Measurements from ENCODE around the gene ZNF491. TPM values are rescaled to one million over a fixed set of nuclear protein-coding genes. Genes with fewer than 3 reads are reported as not detected.

Gene ZNF491
- total RNA-seq (2014; rRNA removed; shearing (Covaris generic)) (1.2 and 2.0 TPM in 2 replicates), total RNA-seq (2022) (6.2 and 7.9 TPM in 2 replicates), Bru-seq, nascent RNA (percentile 57 among the genes with signal in this experiment), BruChase-seq, experiment 1, labeled RNA remaining after a 6-hour chase (percentile 61 among the genes with signal in this experiment), BruChase-seq, experiment 2, labeled RNA remaining after a 2-hour chase (percentile 57 among the genes with signal in this experiment)
- long read RNA-seq, partial matches to known transcripts, result 0 of 2 reads
- long read RNA-seq, other reads (novel, unspliced or antisense), result 2 of 2 reads

GRCh38 chr19:11798391-11799330, at the start of gene ZNF491:
Gene ZNF491 (plus strand): TSS chr19:11798523. CDS start chr19:11805954, 7,431 bp downstream.
- Histone ChIP-seq H3K4me3 (ENCODE audit: low read depth, low read length, poor library complexity, severe bottlenecking) (peak within 1 kb of the TSS; percentile 75), H3K27ac (ENCODE audit: low read depth, low read length, poor library complexity, severe bottlenecking) (peak within 1 kb of the TSS; percentile 34), H3K36me3 (ENCODE audit: insufficient read depth, low read length) (no peaks in the 10 kb centered on the region), H3K4me2 (ENCODE audit: low read length) (peak within 1 kb of the TSS; percentile 94), H3K4me1 (ENCODE audit: insufficient read depth, low read length, poor library complexity, severe bottlenecking) (peaks cover 32% of the 10 kb centered on the region), H3K9me3 (ENCODE audit: low read length) (no peaks in the 10 kb centered on the region), H3K9me2 (ENCODE audit: insufficient read depth, low read length) (no peaks in the 10 kb centered on the region), H2AFZ (ENCODE audit: low read length) (peak within 1 kb of the TSS; percentile 73), H4K20me1 (ENCODE audit: insufficient read depth, low read length) (no peaks in the 10 kb centered on the region), H3K79me2 (ENCODE audit: insufficient read depth, low read depth, low read length) (no peaks in the 10 kb centered on the region)
- intact Hi-C loops (cut with micrococcal nuclease; ENCODE audit: unreplicated experiment), result loop anchor here (1.0 to 5.0 kb wide), 3 partner anchors 16 to 259 kb away; partner anchors contain the start of gene ZNF440
- ChIA-PET POLR2A (interaction anchor here (0.5 to 1.3 kb wide), 6 partner anchors 32 to 363 kb away, joined by 3 to 5 read pairs (median 3); no protein-coding TSS in a partner anchor), CTCF (ENCODE audit: unreplicated experiment) (interaction anchor here (0.9 to 1.4 kb wide), 3 partner anchors 28 to 342 kb away, joined by 3 to 8 read pairs (median 3); partner anchors contain the start of genes ZNF20 and ZNF441)
- no TSS peak for BruUV-seq (replicated peaks)
- TF ChIP-seq, protein P1, sequence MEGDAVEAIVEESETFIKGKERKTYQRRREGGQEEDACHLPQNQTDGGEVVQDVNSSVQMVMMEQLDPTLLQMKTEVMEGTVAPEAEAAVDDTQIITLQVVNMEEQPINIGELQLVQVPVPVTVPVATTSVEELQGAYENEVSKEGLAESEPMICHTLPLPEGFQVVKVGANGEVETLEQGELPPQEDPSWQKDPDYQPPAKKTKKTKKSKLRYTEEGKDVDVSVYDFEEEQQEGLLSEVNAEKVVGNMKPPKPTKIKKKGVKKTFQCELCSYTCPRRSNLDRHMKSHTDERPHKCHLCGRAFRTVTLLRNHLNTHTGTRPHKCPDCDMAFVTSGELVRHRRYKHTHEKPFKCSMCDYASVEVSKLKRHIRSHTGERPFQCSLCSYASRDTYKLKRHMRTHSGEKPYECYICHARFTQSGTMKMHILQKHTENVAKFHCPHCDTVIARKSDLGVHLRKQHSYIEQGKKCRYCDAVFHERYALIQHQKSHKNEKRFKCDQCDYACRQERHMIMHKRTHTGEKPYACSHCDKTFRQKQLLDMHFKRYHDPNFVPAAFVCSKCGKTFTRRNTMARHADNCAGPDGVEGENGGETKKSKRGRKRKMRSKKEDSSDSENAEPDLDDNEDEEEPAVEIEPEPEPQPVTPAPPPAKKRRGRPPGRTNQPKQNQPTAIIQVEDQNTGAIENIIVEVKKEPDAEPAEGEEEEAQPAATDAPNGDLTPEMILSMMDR (conservative IDR thresholded peaks at IDR 0.05; ENCODE audit: low read length), result peak; percentile 61
- no peak for TF ChIP-seq EZH2phosphoT487 (IDR thresholded peaks at IDR 0.05; ENCODE audit: borderline replicate concordance, low read depth, low read length)
- peak; percentile 94 for DNase-seq (ENCODE audit: low spot score)

- intact Hi-C loops (cut with micrococcal nuclease; ENCODE audit: unreplicated experiment), result no loop called here
- Histone ChIP-seq H3K9me2 (ENCODE audit: insufficient read depth, low read length) (no peaks in the 10 kb centered on the region), H4K20me1 (ENCODE audit: insufficient read depth, low read length) (no peaks in the 10 kb centered on the region), H2AFZ (ENCODE audit: low read length) (no peak overlapping the region), H3K27ac (ENCODE audit: low read depth, low read length, poor library complexity, severe bottlenecking) (no peak overlapping the region), H3K36me3 (ENCODE audit: insufficient read depth, low read length) (no peaks in the 10 kb centered on the region), H3K79me2 (ENCODE audit: insufficient read depth, low read depth, low read length) (no peaks in the 10 kb centered on the region), H3K4me1 (ENCODE audit: insufficient read depth, low read length, poor library complexity, severe bottlenecking) (no peaks in the 10 kb centered on the region), H3K4me3 (ENCODE audit: low read depth, low read length, poor library complexity, severe bottlenecking) (no peak overlapping the region), H3K9me3 (ENCODE audit: low read length) (peaks cover 30% of the 10 kb centered on the region), H3K4me2 (ENCODE audit: low read length) (no peak overlapping the region)
- CTCF ChIA-PET (ENCODE audit: unreplicated experiment), result no interaction called here
- TF ChIP-seq EZH2phosphoT487 (IDR thresholded peaks at IDR 0.05; ENCODE audit: borderline replicate concordance, low read depth, low read length), result no peak
- TF ChIP-seq, protein P1 (conservative IDR thresholded peaks at IDR 0.05; ENCODE audit: low read length), result no peak
- no TSS peak for BruUV-seq (replicated peaks)
- no peak for DNase-seq (ENCODE audit: low spot score)
- POLR2A ChIA-PET, result no interaction called here
Measured at GRCh38 chr19:11749751-11750150, 48.6 kb upstream of the ZNF491 start.

Data from OCI-LY7 (cell line).